GM06990 (cell line): ENCODE results near the gene CDHR2.

Source experiments
- DNase-seq: peaks from one replicate; pipeline ENCODE4 v3.0.0-alpha.2; 2011; ENCODE audit not compliant: insufficient read length; ENCODE audit errors: extremely low read depth
- H3K27me3 ChIP-seq: replicated peaks from 2 replicates; pipeline ENCODE4 v1.6.0; 2011; ENCODE audit warnings: low read length; ENCODE audit not compliant: control insufficient read depth, insufficient read depth
- H3K36me3 ChIP-seq: 2 replicates; pipeline ENCODE4 v1.5.1; 2011; ENCODE audit warnings: low read length; ENCODE audit not compliant: control insufficient read depth, insufficient read depth
- H3K4me3 ChIP-seq: replicated peaks from 2 replicates; pipeline ENCODE4 v1.5.1; 2011; ENCODE audit warnings: low read depth, mild to moderate bottlenecking, control low read depth, low read length
- CTCF ChIP-seq: IDR thresholded peaks from 2 replicates; pipeline ENCODE4 v1.5.1; 2011; ENCODE audit warnings: low read length, control low read depth, mild to moderate bottlenecking, inconsistent platforms; ENCODE audit not compliant: insufficient read depth, poor library complexity, severe bottlenecking

The CDHR2 gene

GRCh38 chr5:176513788-176514187 lies 35.4 kb upstream of the CDHR2 start:
- no peak for TF ChIP-seq CTCF
- no peak overlapping the region for H3K4me3 ChIP-seq
- no peak for DNase-seq
- no peaks in the 10 kb centered on the region for H3K27me3 ChIP-seq
- no peaks in the 10 kb centered on the region for H3K36me3 ChIP-seq

GRCh38 chr5:176514244-176514950 lies 34.7 kb upstream of the CDHR2 start:
- no peak for DNase-seq
- TF ChIP-seq CTCF = no peak
- no peaks in the 10 kb centered on the region for H3K36me3 ChIP-seq
- H3K27me3 ChIP-seq = no peaks in the 10 kb centered on the region
- H3K4me3 ChIP-seq = no peak overlapping the region

- no peak for DNase-seq
- Histone ChIP-seq H3K27me3 (no peaks in the 10 kb centered on the region), H3K36me3 (no peaks in the 10 kb centered on the region), H3K4me3 (no peak overlapping the region)
- TF ChIP-seq CTCF = no peak
Observed at GRCh38 chr5:176515396-176515795, 33.7 kb upstream of the CDHR2 start.

GRCh38 chr5:176517053-176517661 lies 32.0 kb upstream of the CDHR2 start:
- no peak overlapping the region for H3K4me3 ChIP-seq
- no peaks in the 10 kb centered on the region for H3K27me3 ChIP-seq
- TF ChIP-seq CTCF = no peak
- no peak for DNase-seq
- no peaks in the 10 kb centered on the region for H3K36me3 ChIP-seq

DNA sequence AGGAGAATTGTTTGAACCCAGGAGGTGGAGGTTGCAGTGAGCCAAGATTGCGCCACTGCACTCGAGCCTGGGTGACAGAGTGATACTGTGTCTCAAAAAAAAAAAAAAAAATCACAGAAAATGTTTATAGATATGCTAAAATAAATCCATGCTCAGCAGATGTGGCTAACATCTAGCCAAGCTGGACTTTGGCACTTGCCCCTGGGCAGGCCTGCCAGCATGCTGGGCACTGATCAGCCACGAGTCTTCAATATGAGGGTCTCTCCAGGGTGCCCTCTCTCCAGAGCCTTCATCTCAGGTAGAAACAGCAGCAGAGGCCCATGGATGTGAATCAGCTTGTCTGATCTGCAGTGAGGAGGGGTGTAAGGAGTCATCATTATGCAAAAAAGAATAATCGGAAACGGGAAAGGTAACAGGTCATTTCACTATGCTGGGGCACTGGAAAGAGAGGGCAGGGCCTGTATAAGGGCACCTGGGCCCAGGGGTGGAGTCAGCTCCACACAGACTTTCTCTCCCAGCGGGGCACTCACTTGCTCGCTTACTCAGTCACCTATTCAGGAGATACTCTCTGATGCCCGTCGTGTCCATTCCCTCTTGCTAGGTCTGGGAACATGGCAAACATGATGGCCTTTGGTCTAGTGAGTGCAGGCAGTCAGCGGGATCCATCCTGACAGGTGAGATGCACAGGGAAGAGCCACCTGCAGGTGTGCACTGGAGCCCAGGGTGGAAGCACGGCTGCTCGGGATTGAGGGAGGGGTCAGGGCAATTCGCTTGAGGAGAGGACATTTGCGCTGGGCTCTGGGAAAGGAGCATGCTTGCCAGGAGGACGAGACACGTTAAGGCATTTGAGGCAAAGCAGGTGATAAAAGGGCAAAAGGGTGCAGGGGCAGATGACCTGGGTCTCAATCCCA lies 29.1 kb upstream of the CDHR2 start:
- Histone ChIP-seq H3K36me3 (no peaks in the 10 kb centered on the region), H3K4me3 (no peak overlapping the region), H3K27me3 (no peaks in the 10 kb centered on the region)
- DNase-seq = no peak
- no peak for TF ChIP-seq CTCF
